SH-SY5Y (cell line): ENCODE results near the gene DIS3L2.

Experiments
- GATA2 ChIP-seq: IDR thresholded peaks from 2 replicates; pipeline ENCODE4 v1.6.1; 2011; ENCODE audit warnings: mild to moderate bottlenecking, low read depth, low read length
- GATA3 ChIP-seq: IDR thresholded peaks from 2 replicates; pipeline ENCODE4 v1.6.1; 2011; ENCODE audit warnings: low read depth, mild to moderate bottlenecking, low read length, moderate library complexity

DNA sequence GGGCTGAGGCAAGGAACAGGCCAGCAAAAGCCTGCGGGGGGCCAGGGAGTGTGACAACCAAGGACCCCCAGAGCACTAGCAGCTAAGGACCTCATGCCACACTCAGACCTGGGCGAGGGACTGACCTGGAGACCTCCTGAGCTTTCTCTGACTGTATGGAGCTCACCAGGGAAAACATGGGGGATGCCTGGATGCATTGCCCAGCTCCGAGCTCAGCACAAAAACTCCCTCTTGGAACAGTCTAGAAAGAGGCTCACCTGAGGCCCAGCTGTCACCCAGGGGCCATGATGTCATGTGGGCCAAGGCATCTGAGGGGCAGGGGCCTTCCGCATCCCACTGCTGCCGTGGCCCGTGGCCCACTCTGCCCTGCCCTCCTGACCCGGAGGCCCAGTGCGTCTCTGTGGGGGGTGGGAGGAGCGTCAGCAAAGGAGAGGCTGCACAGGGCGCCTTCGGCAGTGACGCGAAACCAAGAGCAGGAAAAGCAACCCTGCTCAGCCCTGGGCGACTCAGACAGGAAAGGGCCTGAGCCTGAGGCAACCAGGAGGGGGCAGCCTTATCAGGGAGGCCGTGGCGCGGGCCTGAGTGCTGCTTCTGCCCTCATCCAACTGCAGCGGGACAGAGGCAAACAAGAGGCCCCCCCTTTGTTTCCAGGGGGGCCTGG is 359.8 kb downstream of the DIS3L2 start:
- TF ChIP-seq GATA2 (no peak), GATA3 (no peak)
